SK-N-SH treated with all-trans-retinoic acid at 6 μM for 48 hours (cell line): ENCODE results near the gene FOXC1.

Source experiments
- CREB5 ChIP-seq: fragments of 250-450 bp; sonication (Bioruptor Pico); IDR thresholded peaks from 2 replicates; pipeline ENCODE4 v1.5.1; 2020; ENCODE audit warnings: low read depth, mild to moderate bottlenecking, moderate library complexity
- ESRRG ChIP-seq: fragments of 250-450 bp; sonication (Bioruptor Pico); IDR thresholded peaks from 2 replicates; pipeline ENCODE4 v1.6.1; 2021; ENCODE audit warnings: mild to moderate bottlenecking
- OSR1 ChIP-seq: fragments of 250-450 bp; sonication (Bioruptor Pico); IDR thresholded peaks from 2 replicates; pipeline ENCODE4 v1.8.0; 2022; ENCODE audit warnings: moderate library complexity, mild to moderate bottlenecking, inconsistent platforms
- PATZ1 ChIP-seq: fragments of 250-450 bp; sonication (Bioruptor Pico); IDR thresholded peaks from 2 replicates; pipeline ENCODE4 v1.8.0; 2020; ENCODE audit warnings: mild to moderate bottlenecking, moderate library complexity, borderline replicate concordance
- PPARA ChIP-seq: fragments of 250-450 bp; sonication (Bioruptor Pico); IDR thresholded peaks from 2 replicates; pipeline ENCODE4 v1.5.0; 2020; ENCODE audit warnings: mild to moderate bottlenecking, borderline replicate concordance
- ZNF70 ChIP-seq: fragments of 450-650 bp; formaldehyde crosslinking; IDR thresholded peaks from 2 replicates; pipeline ENCODE4 v1.5.0; 2020; ENCODE audit warnings: mild to moderate bottlenecking, moderate library complexity

- TF ChIP-seq OSR1 (CRISPR knock-in tag) (no peak), ESRRG (CRISPR knock-in tag) (no peak), ZNF70 (CRISPR knock-in tag) (no peak), PATZ1 (CRISPR knock-in tag) (no peak), CREB5 (CRISPR knock-in tag) (no peak), PPARA (CRISPR knock-in tag) (no peak)
These were observed 4.5 kb upstream of the FOXC1 start for GRCh38 chr6:1605004-1605892.
